NCI-H526 treated with DMSO at 0.1 percent for 48 hours (cell line): ENCODE data around the gene MAP4K2.

Experiments
- DNase-seq: peaks from one replicate; lab custom pipeline; 2025; lab: John Stamatoyannopoulos, UW

The MAP4K2 gene

DNA sequence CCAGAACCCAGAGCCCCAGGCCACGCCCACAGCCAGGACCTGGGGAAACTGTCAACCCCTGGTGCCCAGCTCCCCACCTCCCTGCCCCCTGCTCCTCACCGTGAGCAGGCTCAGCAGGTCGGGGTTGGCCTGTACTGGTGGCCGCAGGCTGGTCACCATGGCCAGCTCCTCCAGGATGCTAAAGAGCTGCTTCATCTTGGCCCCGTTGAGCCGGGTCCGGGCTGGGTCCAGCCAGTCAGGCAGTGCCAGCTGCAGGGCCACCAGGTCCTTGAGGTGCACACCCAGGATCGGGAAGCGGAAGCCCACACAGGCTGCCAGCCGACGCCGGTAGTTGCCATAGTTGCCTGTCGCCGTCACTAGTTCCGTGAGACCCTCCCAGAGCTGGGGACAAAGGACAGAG lies 66.4 kb downstream of the MAP4K2 start:
- no peak for DNase-seq

DNA sequence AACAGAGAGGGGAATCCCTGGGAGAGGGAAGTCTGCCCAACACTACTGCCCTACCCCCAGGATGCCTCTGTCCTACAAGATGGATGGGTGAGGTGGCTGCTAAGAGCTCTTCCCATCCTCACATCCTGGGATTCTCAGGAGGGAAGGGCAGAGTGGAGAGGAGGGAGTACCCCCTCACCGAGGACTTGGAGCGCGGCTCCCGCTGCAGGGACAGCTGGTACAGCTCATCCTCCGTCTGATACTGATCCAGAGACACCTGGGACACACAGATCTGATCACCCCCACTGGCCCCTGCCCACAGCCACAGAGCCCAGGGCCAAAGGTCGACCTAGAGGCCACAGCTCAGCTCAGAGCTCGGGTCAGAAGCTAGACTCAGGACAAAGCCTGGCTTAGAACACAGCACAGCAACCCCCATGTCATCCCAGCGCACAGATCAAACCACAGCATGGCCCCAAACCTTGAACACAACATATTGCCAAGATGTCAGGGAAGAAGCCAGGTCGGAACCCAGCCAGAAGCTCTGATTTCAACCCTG lies 67.2 kb downstream of the MAP4K2 start:
- no peak for DNase-seq
